ENCODE data around the gene NDUFS1.
A peak's percentile ranks its signal among the peaks of the same experiment; 100 is the strongest.
"Not testable (repeated sequence)": the region's sequence is repeated elsewhere in the genome, so short reads cannot be mapped to it uniquely, and the experiment has no call there.

NDUFS1 gene

GRCh38 chr2:206098471-206098870, 60.8 kb downstream of the NDUFS1 start:
- no peak for DNase-seq (ENCODE audit: low spot score)

- DNase-seq (ENCODE audit: low spot score) = no peak
These were observed 62.4 kb downstream of the NDUFS1 start for GRCh38 chr2:206096876-206097275.

GRCh38 chr2:206095536-206096332, 63.5 kb downstream of the NDUFS1 start:
- DNase-seq (ENCODE audit: low spot score) = no peak

GRCh38 chr2:206092297-206092696, 66.9 kb downstream of the NDUFS1 start:
- DNase-seq (ENCODE audit: low spot score) = no peak

GRCh38 chr2:206088248-206088647, 71.0 kb downstream of the NDUFS1 start:
- no peak for DNase-seq (ENCODE audit: low spot score)

GRCh38 chr2:206086716-206087350, 72.4 kb downstream of the NDUFS1 start:
- DNase-seq (ENCODE audit: low spot score) = peak; percentile 38

- peak; percentile 92 for DNase-seq (ENCODE audit: low spot score)
These were observed 73.3 kb downstream of the NDUFS1 start, which contains the start of gene INO80D for GRCh38 chr2:206085742-206086445. INO80D (minus strand) TSS chr2:206086174; CDS start chr2:206063016, 23,158 bp downstream.

GRCh38 chr2:206084870-206085741, 74.1 kb downstream of the NDUFS1 start:
- peak; percentile 51 for DNase-seq (ENCODE audit: low spot score)

GRCh38 chr2:206084439-206084869, 74.8 kb downstream of the NDUFS1 start:
- DNase-seq (ENCODE audit: low spot score) = peak; percentile 40

- DNase-seq (ENCODE audit: low spot score) = peak; percentile 63
These were observed 75.4 kb downstream of the NDUFS1 start for GRCh38 chr2:206083602-206084438.

- no peak for DNase-seq (ENCODE audit: low spot score)
These were observed 76.9 kb downstream of the NDUFS1 start for GRCh38 chr2:206082298-206082843.

- DNase-seq (ENCODE audit: low spot score) = no peak
These were observed 78.3 kb downstream of the NDUFS1 start for GRCh38 chr2:206080927-206081326.

GRCh38 chr2:206079699-206080465, 79.4 kb downstream of the NDUFS1 start:
- no peak for DNase-seq (ENCODE audit: low spot score)

- not testable (repeated sequence) for DNase-seq (ENCODE audit: low spot score)
These were observed 81.4 kb downstream of the NDUFS1 start for GRCh38 chr2:206077879-206078278.

- DNase-seq (ENCODE audit: low spot score) = no peak
These were observed 84.1 kb downstream of the NDUFS1 start for GRCh38 chr2:206075113-206075512.

- no peak for DNase-seq (ENCODE audit: low spot score)
These were observed 87.4 kb downstream of the NDUFS1 start for GRCh38 chr2:206071807-206072206.

- no peak for DNase-seq (ENCODE audit: low spot score)
These were observed 89.8 kb downstream of the NDUFS1 start for GRCh38 chr2:206069417-206069816.

- no peak for DNase-seq (ENCODE audit: low spot score)
These were observed 91.0 kb downstream of the NDUFS1 start for GRCh38 chr2:206068207-206068606.

Data from NAMALWA (cell line).